HG03342 (cell line): ENCODE measurements around the gene GFOD2.
"Not testable (repeated sequence)": the region's sequence is repeated elsewhere in the genome, so short reads cannot be mapped to it uniquely, and the experiment has no call there.

Source experiments
- ATAC-seq: cut with Tn5 transposase; IDR thresholded peaks from one replicate; pipeline ENCODE4 v1.9.1; 2021; ENCODE audit warnings: mild to moderate bottlenecking, moderate library complexity; ENCODE audit not compliant: unreplicated experiment

Gene GFOD2

GRCh38 chr16:67719048-67719777, at the start of gene GFOD2:
Gene GFOD2 (minus strand): TSS chr16:67719316. CDS start chr16:67685715, 33,601 bp downstream.
- ATAC-seq = peak; percentile 75

- ATAC-seq = no peak
These were observed 48.8 kb upstream of the GFOD2 start for GRCh38 chr16:67767953-67768352.

GRCh38 chr16:67766291-67766690, 47.2 kb upstream of the GFOD2 start:
- no peak for ATAC-seq

GRCh38 chr16:67764158-67764667, 45.1 kb upstream of the GFOD2 start:
- ATAC-seq = no peak

GRCh38 chr16:67763066-67763465, 44.0 kb upstream of the GFOD2 start:
- no peak for ATAC-seq

GRCh38 chr16:67762385-67762784, 43.3 kb upstream of the GFOD2 start:
- no peak for ATAC-seq

GRCh38 chr16:67761924-67762323, 42.8 kb upstream of the GFOD2 start:
- no peak for ATAC-seq

- no peak for ATAC-seq
These were observed 41.8 kb upstream of the GFOD2 start for GRCh38 chr16:67760956-67761230.

GRCh38 chr16:67760206-67760955, 41.3 kb upstream of the GFOD2 start:
- no peak for ATAC-seq

GRCh38 chr16:67758966-67759365, 39.9 kb upstream of the GFOD2 start:
- no peak for ATAC-seq

- ATAC-seq = no peak
These were observed 38.9 kb upstream of the GFOD2 start for GRCh38 chr16:67758006-67758405.

- no peak for ATAC-seq
These were observed 33.5 kb upstream of the GFOD2 start for GRCh38 chr16:67752641-67753040.

- ATAC-seq = not testable (repeated sequence)
These were observed 32.2 kb upstream of the GFOD2 start for GRCh38 chr16:67751331-67751730.

- no peak for ATAC-seq
These were observed 31.4 kb upstream of the GFOD2 start for GRCh38 chr16:67750466-67750865.

GRCh38 chr16:67749436-67750078, 30.4 kb upstream of the GFOD2 start:
- no peak for ATAC-seq

- ATAC-seq = no peak
These were observed 29.7 kb upstream of the GFOD2 start for GRCh38 chr16:67748834-67749233.

- ATAC-seq = no peak
These were observed 27.7 kb upstream of the GFOD2 start for GRCh38 chr16:67746846-67747245.

- ATAC-seq = no peak
These were observed 22.0 kb upstream of the GFOD2 start for GRCh38 chr16:67741118-67741517.

GRCh38 chr16:67740391-67740790, 21.3 kb upstream of the GFOD2 start:
- no peak for ATAC-seq

- no peak for ATAC-seq
These were observed 17.7 kb upstream of the GFOD2 start for GRCh38 chr16:67736858-67737257.

- ATAC-seq = no peak
These were observed 15.7 kb upstream of the GFOD2 start for GRCh38 chr16:67734731-67735201.
